HepG2 (cell line): ENCODE results near the gene NCOA4. TPM values are rescaled to one million over a fixed set of nuclear protein-coding genes. Genes with fewer than 3 reads are reported as not detected.

ENCODE experiments used
- BCL3 ChIP-seq: sonication (generic); formaldehyde crosslinking; IDR thresholded peaks from 2 replicates; pipeline ENCODE4 v1.5.1; 2020; ENCODE audit warnings: mild to moderate bottlenecking, missing genetic modification reagents, moderate library complexity
- BRD4 ChIP-seq: sonication (generic); formaldehyde crosslinking; IDR thresholded peaks from 2 replicates; pipeline ENCODE4 v1.4.0; 2020; ENCODE audit warnings: missing genetic modification reagents
- CEBPB ChIP-seq: IDR thresholded peaks from 2 replicates; pipeline ENCODE4 v1.6.1; 2011; ENCODE audit warnings: low read depth, low read length, improper control_type of control experiment, borderline replicate concordance
- CTCF ChIP-seq: sonication (generic); formaldehyde crosslinking; IDR thresholded peaks from 2 replicates; pipeline ENCODE4 v1.5.0; 2020; ENCODE audit warnings: mild to moderate bottlenecking, missing genetic modification reagents, moderate library complexity
- EEA1 ChIP-seq: sonication (generic); formaldehyde crosslinking; IDR thresholded peaks from 2 replicates; pipeline ENCODE4 v1.5.1; 2020; ENCODE audit warnings: mild to moderate bottlenecking, missing genetic modification reagents, borderline replicate concordance
- ERF ChIP-seq: IDR thresholded peaks from 2 replicates; pipeline ENCODE4 v1.6.1; 2018; ENCODE audit warnings: missing biosample characterization, missing genetic modification reagents
- HOXA3 ChIP-seq: sonication (generic); formaldehyde crosslinking; IDR thresholded peaks from 2 replicates; pipeline ENCODE4 v1.5.0; 2020; ENCODE audit warnings: missing genetic modification reagents
- KAT7 ChIP-seq: IDR thresholded peaks from 2 replicates; pipeline ENCODE4 v1.6.1; 2018; ENCODE audit warnings: borderline replicate concordance, missing compliant biosample characterization
- MEF2D ChIP-seq: sonication (generic); formaldehyde crosslinking; IDR thresholded peaks from 2 replicates; pipeline ENCODE4 v1.5.1; 2020; ENCODE audit warnings: mild to moderate bottlenecking, missing genetic modification reagents
- MEIS2 ChIP-seq: sonication (generic); formaldehyde crosslinking; IDR thresholded peaks from 2 replicates; pipeline ENCODE4 v1.9.0; 2021; ENCODE audit warnings: mild to moderate bottlenecking, missing genetic modification reagents
- POLR2G ChIP-seq: fragments of 200-400 bp; formaldehyde crosslinking; IDR thresholded peaks from 2 replicates; pipeline ENCODE4 v1.6.1; 2018; ENCODE audit warnings: mild to moderate bottlenecking, low read depth, low read length, moderate library complexity
- PRPF4 ChIP-seq: fragments of 200-400 bp; formaldehyde crosslinking; IDR thresholded peaks from 2 replicates; pipeline ENCODE4 v1.6.1; 2016; ENCODE audit warnings: low read length, low read depth; ENCODE audit not compliant: poor library complexity, severe bottlenecking
- RNF2 ChIP-seq: fragments of 450-650 bp; conservative IDR thresholded peaks from 2 replicates; pipeline ENCODE4 v1.6.1; 2016; ENCODE audit warnings: low read depth
- ZBTB49 ChIP-seq: sonication (generic); formaldehyde crosslinking; IDR thresholded peaks from 2 replicates; pipeline ENCODE4 v1.4.0; 2020; ENCODE audit warnings: missing genetic modification reagents, borderline replicate concordance
- ZNF281 ChIP-seq: sonication (generic); formaldehyde crosslinking; IDR thresholded peaks from 2 replicates; pipeline ENCODE4 v1.4.0; 2020; ENCODE audit warnings: missing genetic modification reagents, borderline replicate concordance
- ZNF543 ChIP-seq: sonication (generic); formaldehyde crosslinking; IDR thresholded peaks from 2 replicates; pipeline ENCODE4 v1.4.0; 2020; ENCODE audit warnings: mild to moderate bottlenecking, missing genetic modification reagents
- ZNF678 ChIP-seq: sonication (generic); formaldehyde crosslinking; IDR thresholded peaks from 2 replicates; pipeline ENCODE4 v1.4.0; 2020; ENCODE audit warnings: mild to moderate bottlenecking, missing genetic modification reagents
- ZNF773 ChIP-seq: sonication (generic); formaldehyde crosslinking; IDR thresholded peaks from 2 replicates; pipeline ENCODE4 v1.4.0; 2020; ENCODE audit warnings: missing genetic modification reagents, borderline replicate concordance
- ZNF784 ChIP-seq: sonication (generic); formaldehyde crosslinking; IDR thresholded peaks from 2 replicates; pipeline ENCODE4 v1.5.1; 2020; ENCODE audit warnings: missing genetic modification reagents, mild to moderate bottlenecking, borderline replicate concordance
- ZNF841 ChIP-seq: sonication (generic); formaldehyde crosslinking; IDR thresholded peaks from 2 replicates; pipeline ENCODE4 v1.8.1; 2023; ENCODE audit warnings: missing genetic modification reagents, borderline replicate concordance
- polyA plus RNA-seq, 8 experiments: library from polyadenylated mRNA; depleted of rRNA in 3 of 8; stranded (reverse) in 7 of 8; unstranded in 1 of 8; fragments of >200 nt; fragmentation: Illumina TruSeq in 4 of 8; extraction: Trizol in 4 of 8; gene quantifications; 2 replicates each; pipeline versions ENCODE4 v1.2.1 to v1.2.3, GENCODE V29; 2011 to 2016; ENCODE audit warnings: low read depth in 4 of 8, missing spikeins in 1 of 8, mixed read lengths in 1 of 8; ENCODE audit not compliant: insufficient read depth in 1 of 8
- total RNA-seq, 5 experiments: library from RNA; depleted of rRNA; stranded (reverse); fragments of >200 nt; fragmentation: Illumina TruSeq; extraction: Trizol; gene quantifications; 2 replicates each; pipeline ENCODE4 v1.2.3, GENCODE V29; 2016; ENCODE audit warnings: low read depth in 1 of 5

The NCOA4 gene
- total and polyA plus RNA-seq, 2 of the 13 experiments (the other 11 are each of a cell fraction or from before 2014, with no cell fraction given) = 306 to 400 TPM

- TF ChIP-seq ZBTB49 (CRISPR knock-in tag) (no peak), CTCF (CRISPR knock-in tag) (no peak), MEIS2 (CRISPR knock-in tag) (no peak), BCL3 (CRISPR knock-in tag) (no peak), POLR2G (no peak; the same call in 1 of the 2 replicates), ZNF678 (no peak), KAT7 (CRISPR knock-in tag) (peak; percentile 36; the same call in 1 of the 2 replicates), ZNF281 (CRISPR knock-in tag) (peak; percentile 30; the same call in 1 of the 2 replicates), MEF2D (peak; percentile 96), CEBPB (peak; percentile 79; the same call in 1 of the 2 replicates), ZNF773 (no peak), ZNF841 (no peak), ZNF543 (CRISPR knock-in tag) (peak; percentile 32; the same call in 1 of the 2 replicates), ERF (peak; percentile 88), PRPF4 (no peak), EEA1 (no peak), HOXA3 (CRISPR knock-in tag) (peak; percentile 40; the same call in 1 of the 2 replicates), RNF2 (no peak), BRD4 (no peak), ZNF784 (CRISPR knock-in tag) (no peak)
These were observed 32.2 kb downstream of the NCOA4 start (continued) for GRCh38 chr10:45997994-45998763.
